Ascending aorta (tissue), 2 donors: ENCODE measurements around the gene IL23A. TPM values are rescaled to one million over a fixed set of nuclear protein-coding genes. Genes with fewer than 3 reads are reported as not detected.

Experiments
- DNase-seq, 2 donors: peaks; one replicate each; pipeline ENCODE4 v3.0.0-alpha.2; 2019; ENCODE audit warnings: low spot score in 2 of 2
- H3K27ac ChIP-seq, 2 donors: fragments of 200-600 bp; sonication (generic); one replicate each; pipeline ENCODE4 v1.5.1; 2016 to 2017; ENCODE audit warnings: mild to moderate bottlenecking in 1 of 2
- H3K27me3 ChIP-seq: fragments of 200-600 bp; sonication (generic); one replicate; pipeline ENCODE4 v1.5.1; 2017
- H3K36me3 ChIP-seq, 2 donors: fragments of 200-600 bp; sonication (generic); one replicate each; pipeline ENCODE4 v1.5.1; 2016
- H3K4me1 ChIP-seq, 2 donors: fragments of 200-600 bp; sonication (generic); one replicate each; pipeline ENCODE4 v1.5.1; 2016 to 2017; ENCODE audit warnings: mild to moderate bottlenecking in 1 of 2
- H3K4me3 ChIP-seq, 2 donors: fragments of 200-600 bp; sonication (generic); one replicate each; pipeline ENCODE4 v1.5.1; 2016 to 2017; ENCODE audit warnings: mild to moderate bottlenecking in 1 of 2
- H3K9me3 ChIP-seq, 2 donors: fragments of 200-600 bp; sonication (generic); one replicate each; pipeline ENCODE4 v1.5.1; 2016
- intact Hi-C: fragments of 100-400 bp; cut with DNase I; formaldehyde crosslinking; loops from one replicate; pipeline ENCODE4 v1.15.1; 2023
- total RNA-seq: library from RNA; depleted of rRNA; stranded (reverse); fragments of >200 nt; gene quantifications from one replicate; pipeline ENCODE4 v1.1.0, GENCODE V29; 2016
- TF ChIP-seq, protein P1 (sequence below), 3 experiments: fragments of 200-600 bp in 2 of 3; fragments of 450-650 bp in 1 of 3; sonication (generic) in 2 of 3; IDR thresholded peaks; one replicate each; pipeline ENCODE4 v1.5.1; 2016 to 2019; ENCODE audit warnings: antibody characterized with exemption in 3 of 3, mild to moderate bottlenecking in 1 of 3, moderate library complexity in 1 of 3

Gene IL23A
- total RNA-seq, 1 donor from 2014 or later, result not detected

DNA sequence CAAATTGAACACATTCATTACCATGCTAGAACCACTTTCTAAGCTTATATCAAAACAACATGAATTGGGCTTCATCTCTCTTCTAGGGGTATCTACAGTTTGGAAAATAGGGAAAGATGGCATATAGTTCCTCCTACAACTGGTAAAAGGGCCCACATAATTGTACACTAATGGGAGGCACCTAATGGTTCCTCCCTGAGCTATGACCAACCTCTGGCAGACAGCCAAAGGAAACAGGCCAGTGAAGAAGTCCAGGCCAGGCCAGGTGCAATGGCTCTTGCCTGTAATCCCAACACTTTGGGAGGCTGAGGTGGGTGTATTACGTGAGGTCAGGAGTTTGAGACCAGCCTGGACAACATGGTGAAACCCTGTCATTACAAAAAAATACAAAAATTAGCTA lies 47.2 kb downstream of the IL23A start:
- H3K27me3 ChIP-seq, result no peaks in the 10 kb centered on the region

DNA sequence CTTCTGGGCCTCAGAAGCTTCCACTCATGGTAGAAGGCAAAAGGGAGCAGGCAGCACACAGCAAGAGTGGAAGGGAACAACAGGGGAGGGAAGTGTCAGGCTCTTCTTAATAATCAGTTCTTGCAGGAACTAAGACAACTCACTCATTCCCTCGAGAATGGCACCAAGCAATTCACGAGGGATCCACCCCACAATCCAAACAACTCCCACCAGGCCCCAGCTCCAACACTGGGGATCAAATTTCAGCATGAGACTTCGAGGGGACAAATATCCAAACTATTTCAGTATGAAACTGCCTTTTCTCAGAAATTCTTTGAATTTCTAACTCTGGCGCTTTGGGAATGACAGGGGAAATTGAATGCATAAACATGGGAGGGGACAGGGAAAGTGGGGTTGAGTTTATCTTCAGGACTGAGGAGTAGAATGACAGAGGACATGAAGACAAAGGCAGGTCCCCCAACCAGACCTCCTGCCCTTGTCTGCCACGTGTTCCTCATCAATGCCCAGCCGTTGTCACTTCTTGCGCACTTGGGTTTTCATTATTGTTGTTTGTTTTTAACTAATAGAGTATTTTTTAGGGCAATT lies 48.6 kb downstream of the IL23A start:
- H3K27ac ChIP-seq, result no peak overlapping the region
- H3K9me3 ChIP-seq, result no peaks in the 10 kb centered on the region
- H3K4me3 ChIP-seq, result no peak overlapping the region
- intact Hi-C loops, result no loop called here
- peak in 1 of 2 donors; percentile 34 for DNase-seq
- H3K36me3 ChIP-seq, result no peaks in the 10 kb centered on the region
- H3K4me1 ChIP-seq, result no peaks in the 10 kb centered on the region
- no peaks in the 10 kb centered on the region for H3K27me3 ChIP-seq
- TF ChIP-seq, protein P1, sequence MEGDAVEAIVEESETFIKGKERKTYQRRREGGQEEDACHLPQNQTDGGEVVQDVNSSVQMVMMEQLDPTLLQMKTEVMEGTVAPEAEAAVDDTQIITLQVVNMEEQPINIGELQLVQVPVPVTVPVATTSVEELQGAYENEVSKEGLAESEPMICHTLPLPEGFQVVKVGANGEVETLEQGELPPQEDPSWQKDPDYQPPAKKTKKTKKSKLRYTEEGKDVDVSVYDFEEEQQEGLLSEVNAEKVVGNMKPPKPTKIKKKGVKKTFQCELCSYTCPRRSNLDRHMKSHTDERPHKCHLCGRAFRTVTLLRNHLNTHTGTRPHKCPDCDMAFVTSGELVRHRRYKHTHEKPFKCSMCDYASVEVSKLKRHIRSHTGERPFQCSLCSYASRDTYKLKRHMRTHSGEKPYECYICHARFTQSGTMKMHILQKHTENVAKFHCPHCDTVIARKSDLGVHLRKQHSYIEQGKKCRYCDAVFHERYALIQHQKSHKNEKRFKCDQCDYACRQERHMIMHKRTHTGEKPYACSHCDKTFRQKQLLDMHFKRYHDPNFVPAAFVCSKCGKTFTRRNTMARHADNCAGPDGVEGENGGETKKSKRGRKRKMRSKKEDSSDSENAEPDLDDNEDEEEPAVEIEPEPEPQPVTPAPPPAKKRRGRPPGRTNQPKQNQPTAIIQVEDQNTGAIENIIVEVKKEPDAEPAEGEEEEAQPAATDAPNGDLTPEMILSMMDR (IDR thresholded peaks at IDR 0.05), result no peak

More for the DNA sequence above, 47.2 kb downstream of the IL23A start:
- TF ChIP-seq, protein P1 (IDR thresholded peaks at IDR 0.05), result no peak
- no peak overlapping the region for H3K27ac ChIP-seq
- DNase-seq, result peak in 1 of 2 donors; percentile 55
- intact Hi-C loops, result no loop called here
- no peaks in the 10 kb centered on the region for H3K36me3 ChIP-seq
- no peaks in the 10 kb centered on the region for H3K9me3 ChIP-seq
- H3K4me1 ChIP-seq, result no peaks in the 10 kb centered on the region
- H3K4me3 ChIP-seq, result no peak overlapping the region

DNA sequence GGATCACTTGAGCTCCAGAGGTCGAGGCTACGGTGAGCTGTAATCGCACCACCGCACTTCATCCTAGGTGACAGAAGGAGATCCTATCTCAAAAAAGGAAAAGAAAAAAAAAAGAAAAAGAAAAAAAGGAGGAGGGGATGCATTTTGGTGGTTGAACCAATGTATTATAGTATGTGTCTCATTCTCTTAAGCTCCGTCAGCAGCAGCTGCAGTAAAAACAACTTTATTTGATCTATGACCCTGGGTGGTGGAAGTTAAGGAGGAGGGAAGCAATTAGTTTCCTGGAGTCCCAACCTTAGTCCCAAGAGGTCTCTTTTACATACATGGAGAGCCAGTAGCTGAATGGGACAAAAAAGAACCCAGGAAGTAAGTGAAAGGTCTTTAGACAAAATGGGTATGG lies 50.7 kb downstream of the IL23A start:
- no peaks in the 10 kb centered on the region for H3K4me1 ChIP-seq
- H3K9me3 ChIP-seq, result no peaks in the 10 kb centered on the region
- H3K4me3 ChIP-seq, result no peak overlapping the region
- H3K36me3 ChIP-seq, result no peaks in the 10 kb centered on the region
- TF ChIP-seq, protein P1 (IDR thresholded peaks at IDR 0.05), result no peak
- H3K27me3 ChIP-seq, result no peaks in the 10 kb centered on the region
- intact Hi-C loops, result no loop called here
- no peak for DNase-seq
- no peak overlapping the region for H3K27ac ChIP-seq

Other genes starting within 250 kb of the IL23A start
- 101 TPM for gene PA2G4, start 234.3 kb upstream of the IL23A start, total RNA-seq
- gene RPL41, start 222.3 kb upstream of the IL23A start, total RNA-seq, result 1,819 TPM
- 11.1 TPM for gene ZC3H10, start 220.6 kb upstream of the IL23A start, total RNA-seq
- 119 TPM for gene ESYT1, start 210.6 kb upstream of the IL23A start, total RNA-seq
- 53.6 TPM for gene MYL6B, start 186.3 kb upstream of the IL23A start, total RNA-seq
- 1,476 TPM for gene MYL6, start 180.5 kb upstream of the IL23A start, total RNA-seq
- 53.9 TPM for gene SMARCC2, start 149.4 kb upstream of the IL23A start, total RNA-seq
- gene RNF41, start 117.0 kb upstream of the IL23A start, total RNA-seq, result 50.3 TPM
- gene NABP2, start 114.5 kb upstream of the IL23A start, total RNA-seq, result 2.8 TPM
- gene SLC39A5, start 108.8 kb upstream of the IL23A start, total RNA-seq, result not detected
- gene ANKRD52, start 80.5 kb upstream of the IL23A start, total RNA-seq, result 17.5 TPM
- gene COQ10A, start 71.9 kb upstream of the IL23A start, total RNA-seq, result 4.8 TPM
- 55.2 TPM for gene CS, start 38.6 kb upstream of the IL23A start, total RNA-seq
- 34.6 TPM for gene CNPY2, start 22.9 kb upstream of the IL23A start, total RNA-seq
- 45.3 TPM for gene PAN2, start 4.9 kb upstream of the IL23A start, total RNA-seq
- gene STAT2, start 21.2 kb downstream of the IL23A start, total RNA-seq, result 246 TPM
- gene APOF, start 24.0 kb downstream of the IL23A start, total RNA-seq, result not detected
- gene TIMELESS, start 110.5 kb downstream of the IL23A start, total RNA-seq, result 2.0 TPM
- gene MIP, start 115.8 kb downstream of the IL23A start, total RNA-seq, result not detected
- 0.43 TPM for gene SPRYD4, start 129.7 kb downstream of the IL23A start, total RNA-seq
- gene GLS2, start 149.3 kb downstream of the IL23A start, total RNA-seq, result not detected
- gene RBMS2, start 182.9 kb downstream of the IL23A start, total RNA-seq, result 21.3 TPM